Measurements from ENCODE around the gene NMU.
"Not testable (repeated sequence)": the region's sequence is repeated elsewhere in the genome, so short reads cannot be mapped to it uniquely, and the experiment has no call there.

The NMU gene

GRCh38 chr4:55553441-55554201 is 82.5 kb downstream of the NMU start:
- DNase-seq = no peak

DNA sequence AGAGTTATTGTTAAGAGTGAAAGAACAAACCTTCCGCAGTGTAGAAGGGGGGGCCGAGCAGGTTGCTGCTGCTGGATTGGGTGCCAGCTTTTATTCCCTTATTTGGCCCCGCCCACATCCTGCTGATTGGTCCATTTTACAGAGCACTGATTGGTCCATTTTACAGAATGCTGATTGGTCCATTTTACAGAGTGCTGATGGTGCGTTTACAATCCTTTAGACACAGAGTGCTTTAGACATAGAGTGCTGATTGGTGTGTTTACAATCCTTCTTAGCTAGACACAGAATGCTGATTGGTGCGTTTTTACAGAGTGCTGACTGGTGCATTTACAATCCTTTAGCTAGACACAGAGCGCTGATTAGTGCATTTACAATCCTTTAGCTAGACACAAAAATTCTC is 84.1 kb downstream of the NMU start:
- DNase-seq = not testable (repeated sequence)

- DNase-seq = no peak
These were observed 86.2 kb downstream of the NMU start for GRCh38 chr4:55549888-55550287.

DNA sequence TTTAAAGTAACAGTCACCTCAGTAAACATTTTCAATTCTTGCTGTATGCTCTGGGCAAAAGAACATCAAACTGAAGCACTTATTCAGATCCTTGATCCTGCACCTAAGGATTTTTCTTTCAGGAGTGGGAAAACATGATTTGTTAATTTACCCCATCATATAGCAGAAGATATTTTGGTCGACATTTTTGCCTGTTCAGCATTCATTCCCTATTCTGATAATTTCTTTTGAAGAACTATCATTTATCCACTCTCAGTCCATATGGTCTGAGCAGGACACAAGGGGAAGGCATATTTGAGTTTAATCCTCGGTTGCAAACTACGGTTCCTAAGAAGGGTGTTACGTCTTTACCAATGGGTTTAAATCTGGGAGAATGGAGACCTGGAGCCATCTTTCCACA is 88.2 kb downstream of the NMU start:
- DNase-seq = no peak

- DNase-seq = no peak
These were observed 88.7 kb downstream of the NMU start for GRCh38 chr4:55547466-55547770.

- DNase-seq = peak; percentile 62
These were observed 89.2 kb downstream of the NMU start, which contains the start of gene CLOCK for GRCh38 chr4:55546756-55547465. CLOCK (minus strand) TSS chr4:55546909; CDS start chr4:55482785, 64,124 bp downstream.

- DNase-seq = no peak
These were observed 89.7 kb downstream of the NMU start for GRCh38 chr4:55546506-55546755.

DNA sequence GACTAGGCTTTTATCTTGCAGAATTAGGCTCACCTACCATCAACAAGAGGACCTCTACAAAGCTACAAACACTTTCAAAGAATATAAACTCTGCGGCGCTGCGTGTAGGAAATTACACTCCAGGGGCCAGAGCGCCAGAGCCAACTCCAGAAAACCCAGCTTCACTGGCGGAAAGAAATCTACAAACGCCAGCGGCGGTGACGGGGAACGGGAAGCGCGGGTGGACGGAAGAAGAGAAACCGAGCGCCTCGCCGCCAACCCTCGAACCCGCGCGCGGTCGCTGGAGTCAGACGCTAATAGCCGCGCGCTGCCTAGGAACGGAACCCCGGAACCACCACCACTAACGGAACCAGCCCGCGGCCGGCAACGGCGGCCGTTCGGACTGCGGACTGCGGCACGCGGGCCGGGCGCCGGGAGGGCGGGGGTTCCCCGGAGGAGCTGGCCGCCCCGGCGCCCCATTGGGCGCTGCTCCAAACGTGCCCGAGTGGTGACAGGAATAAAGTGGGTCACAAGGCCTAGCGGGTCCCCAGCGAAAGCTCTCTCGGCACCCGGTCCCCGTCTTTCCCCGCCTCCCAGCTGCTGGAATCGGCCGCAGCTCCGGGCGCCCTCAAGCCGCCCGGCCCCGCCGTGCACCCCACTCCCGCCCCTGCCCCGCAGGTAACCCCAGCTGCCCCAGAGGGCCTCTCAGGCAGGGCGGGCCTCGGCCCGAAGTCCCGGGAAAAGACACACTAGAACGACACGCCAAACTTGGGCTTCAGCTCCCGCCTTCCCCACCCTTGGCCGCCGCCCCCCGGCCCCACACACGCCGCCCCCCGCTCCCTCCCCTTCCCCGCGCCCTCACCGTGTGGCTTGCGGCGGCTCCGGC is 90.2 kb downstream of the NMU start:
- DNase-seq = peak; percentile 62
